ENCODE data around the gene UNC93A. TPM values are rescaled to one million over a fixed set of nuclear protein-coding genes. Genes with fewer than 3 reads are reported as not detected.
"Not testable (repeated sequence)": the region's sequence is repeated elsewhere in the genome, so short reads cannot be mapped to it uniquely, and the experiment has no call there.

Gene UNC93A
- polyA plus RNA-seq, 1 experiment, result not detected

- Histone ChIP-seq H3K27ac (ENCODE audit: low read depth, low read length) (no peak overlapping the region), H3K27me3 (ENCODE audit: control insufficient read depth, insufficient read depth, low read length) (no peaks in the 10 kb centered on the region), H3K4me3 (ENCODE audit: low read depth, low read length) (no peak overlapping the region), H3K9me3 (ENCODE audit: control insufficient read depth, insufficient read depth, low read length) (peaks cover 60% of the 10 kb centered on the region)
- CTCF ChIA-PET, result no interaction called here
- no peak for TF ChIP-seq CTCF (IDR thresholded peaks at IDR 0.05; ENCODE audit: low read depth, low read length)
- POLR2A ChIA-PET, result no interaction called here
- DNase-seq (ENCODE audit: low read depth, low spot score), result no peak
Observed at GRCh38 chr6:167317172-167317571, 26.1 kb downstream of the UNC93A start.

- POLR2A ChIA-PET; H3K4me3 ChIP-seq (ENCODE audit: low read depth, low read length); H3K27me3 ChIP-seq (ENCODE audit: control insufficient read depth, insufficient read depth, low read length); DNase-seq (ENCODE audit: low read depth, low spot score); CTCF ChIA-PET; H3K27ac ChIP-seq (ENCODE audit: low read depth, low read length): not testable (repeated sequence)
- peaks cover 66% of the 10 kb centered on the region for H3K9me3 ChIP-seq (ENCODE audit: control insufficient read depth, insufficient read depth, low read length)
Observed at GRCh38 chr6:167318354-167318753, 27.2 kb downstream of the UNC93A start.

- not testable (repeated sequence) for H3K27ac ChIP-seq (ENCODE audit: low read depth, low read length)
Observed at GRCh38 chr6:167318856-167319255, 27.7 kb downstream of the UNC93A start.

GRCh38 chr6:167319856-167320753 is 29.0 kb downstream of the UNC93A start:
- DNase-seq (ENCODE audit: low read depth, low spot score); H3K4me3 ChIP-seq (ENCODE audit: low read depth, low read length); POLR2A ChIA-PET; H3K27ac ChIP-seq (ENCODE audit: low read depth, low read length); CTCF ChIA-PET; H3K27me3 ChIP-seq (ENCODE audit: control insufficient read depth, insufficient read depth, low read length): not testable (repeated sequence)
- H3K9me3 ChIP-seq (ENCODE audit: control insufficient read depth, insufficient read depth, low read length), result peaks cover 63% of the 10 kb centered on the region

More at GRCh38 chr6:167318856-167319255, 27.7 kb downstream of the UNC93A start:
- peaks cover 63% of the 10 kb centered on the region for H3K9me3 ChIP-seq (ENCODE audit: control insufficient read depth, insufficient read depth, low read length)
- POLR2A ChIA-PET; CTCF ChIA-PET; DNase-seq (ENCODE audit: low read depth, low spot score); H3K27me3 ChIP-seq (ENCODE audit: control insufficient read depth, insufficient read depth, low read length); H3K4me3 ChIP-seq (ENCODE audit: low read depth, low read length): not testable (repeated sequence)

GRCh38 chr6:167320754-167321056 is 29.6 kb downstream of the UNC93A start:
- CTCF ChIA-PET, result not testable (repeated sequence)

GRCh38 chr6:167321185-167321584 is 30.1 kb downstream of the UNC93A start:
- H3K27ac ChIP-seq (ENCODE audit: low read depth, low read length); CTCF ChIA-PET; POLR2A ChIA-PET; H3K4me3 ChIP-seq (ENCODE audit: low read depth, low read length); DNase-seq (ENCODE audit: low read depth, low spot score); H3K27me3 ChIP-seq (ENCODE audit: control insufficient read depth, insufficient read depth, low read length): not testable (repeated sequence)
- H3K9me3 ChIP-seq (ENCODE audit: control insufficient read depth, insufficient read depth, low read length), result peaks cover 70% of the 10 kb centered on the region

More at GRCh38 chr6:167320754-167321056, 29.6 kb downstream of the UNC93A start:
- H3K27me3 ChIP-seq (ENCODE audit: control insufficient read depth, insufficient read depth, low read length); DNase-seq (ENCODE audit: low read depth, low spot score); H3K27ac ChIP-seq (ENCODE audit: low read depth, low read length); H3K4me3 ChIP-seq (ENCODE audit: low read depth, low read length); POLR2A ChIA-PET: not testable (repeated sequence)
- H3K9me3 ChIP-seq (ENCODE audit: control insufficient read depth, insufficient read depth, low read length), result peaks cover 67% of the 10 kb centered on the region

- TF ChIP-seq CTCF (IDR thresholded peaks at IDR 0.05; ENCODE audit: low read depth, low read length), result no peak
- peaks cover 62% of the 10 kb centered on the region for H3K9me3 ChIP-seq (ENCODE audit: control insufficient read depth, insufficient read depth, low read length)
- H3K27me3 ChIP-seq (ENCODE audit: control insufficient read depth, insufficient read depth, low read length), result no peaks in the 10 kb centered on the region
- ChIA-PET CTCF (no interaction called here), POLR2A (no interaction called here)
- no peak overlapping the region for H3K27ac ChIP-seq (ENCODE audit: low read depth, low read length)
- H3K4me3 ChIP-seq (ENCODE audit: low read depth, low read length), result no peak overlapping the region
- no peak for DNase-seq (ENCODE audit: low read depth, low spot score)
Observed at GRCh38 chr6:167323111-167323510, 32.0 kb downstream of the UNC93A start.

Data from AG04450 (cell line).